IMR-90 (cell line): Measurements from ENCODE around the gene INTS14. TPM values are rescaled to one million over a fixed set of nuclear protein-coding genes. Genes with fewer than 3 reads are reported as not detected.

ENCODE experiments used
- ATAC-seq: fragments of 200-7000 bp; cut with Tn5 transposase; 2 replicates; pipeline ENCODE4 v1.9.1; 2020; ENCODE audit warnings: low read depth, mild to moderate bottlenecking, moderate library complexity
- BruUV-seq: library from RNA; stranded (reverse); fragments of 400-500 nt; replicated peaks from 2 replicates; lab custom pipeline; 2021; lab: Mats Ljungman, UMichigan
- CTCF ChIA-PET: fragments of 300-600 bp; formaldehyde crosslinking; extraction: SDS; loops from one replicate; lab custom pipeline; 2021; ENCODE audit warnings: antibody characterized with exemption; lab: Yijun Ruan, JAX
- POLR2A ChIA-PET: fragments of 300-600 bp; sonication (Branson Sonifier 250); formaldehyde crosslinking; loops from one replicate; lab custom pipeline; 2022; ENCODE audit warnings: antibody characterized with exemption; ENCODE audit not compliant: unreplicated experiment; lab: Charles Lee
- DNase-seq: peaks from one replicate; pipeline ENCODE4 v3.0.0; 2013
- H2AFZ ChIP-seq: replicated peaks from 2 replicates; pipeline ENCODE3; 2013; ENCODE audit warnings: low read length, mild to moderate bottlenecking; ENCODE audit not compliant: poor library complexity
- H2AK5ac ChIP-seq: 2 replicates; pipeline ENCODE4 v1.6.1; 2013; ENCODE audit warnings: low read depth, low read length, inconsistent platforms
- H2AK9ac ChIP-seq: replicated peaks from 2 replicates; pipeline ENCODE3; 2013; ENCODE audit warnings: mild to moderate bottlenecking, low read depth, low read length, moderate library complexity; ENCODE audit not compliant: poor library complexity
- H2BK120ac ChIP-seq: 2 replicates; pipeline ENCODE4 v1.6.1; 2013; ENCODE audit warnings: low read depth, low read length, inconsistent platforms
- H2BK15ac ChIP-seq: 3 replicates; pipeline ENCODE4 v1.6.1; 2013; ENCODE audit warnings: low read depth, low read length, inconsistent platforms
- H2BK20ac ChIP-seq: 2 replicates; pipeline ENCODE4 v1.6.1; 2013; ENCODE audit warnings: low read depth, mild to moderate bottlenecking, inconsistent platforms, low read length, moderate library complexity
- H2BK5ac ChIP-seq: 2 replicates; pipeline ENCODE4 v1.6.1; 2013; ENCODE audit warnings: mild to moderate bottlenecking, low read depth, low read length, inconsistent platforms; ENCODE audit not compliant: poor library complexity, severe bottlenecking
- H3K14ac ChIP-seq: replicated peaks from 2 replicates; pipeline ENCODE4 v1.6.1; 2013; ENCODE audit warnings: low read depth, low read length, inconsistent platforms
- H3K18ac ChIP-seq: 2 replicates; pipeline ENCODE4 v1.6.1; 2013; ENCODE audit warnings: low read depth, low read length, control low read depth
- H3K23ac ChIP-seq: 2 replicates; pipeline ENCODE4 v1.6.1; 2013; ENCODE audit warnings: low read depth, low read length, inconsistent platforms
- H3K27ac ChIP-seq: 2 replicates; pipeline ENCODE4 v1.5.1; 2013; ENCODE audit warnings: mild to moderate bottlenecking, control low read depth, low read length; ENCODE audit not compliant: insufficient read depth
- H3K27me3 ChIP-seq: 2 replicates; pipeline ENCODE4 v1.6.1; 2013; ENCODE audit warnings: low read length; ENCODE audit not compliant: control insufficient read depth, insufficient read depth
- H3K36me3 ChIP-seq: 2 replicates; pipeline ENCODE4 v1.6.1; 2013; ENCODE audit warnings: low read length, mixed read lengths; ENCODE audit not compliant: control insufficient read depth, insufficient read depth
- H3K4ac ChIP-seq: 2 replicates; pipeline ENCODE4 v1.6.1; 2013; ENCODE audit warnings: low read depth, low read length, inconsistent platforms
- H3K4me1 ChIP-seq: 2 replicates; pipeline ENCODE4 v1.6.1; 2013; ENCODE audit warnings: low read length, mixed read lengths; ENCODE audit not compliant: control insufficient read depth, insufficient read depth
- H3K4me2 ChIP-seq: 2 replicates; pipeline ENCODE4 v1.6.1; 2013; ENCODE audit warnings: low read depth, mild to moderate bottlenecking, control low read depth, low read length, moderate library complexity
- H3K4me3 ChIP-seq: 2 replicates; pipeline ENCODE4 v1.5.1; 2013; ENCODE audit warnings: low read depth, mild to moderate bottlenecking, control low read depth, low read length, moderate library complexity; ENCODE audit not compliant: insufficient read depth
- H3K56ac ChIP-seq: 2 replicates; pipeline ENCODE4 v1.6.1; 2013; ENCODE audit warnings: low read length, inconsistent platforms; ENCODE audit not compliant: insufficient read depth; ENCODE audit errors: extremely low read depth
- H3K79me1 ChIP-seq, 2 experiments: 2 replicates each; pipeline ENCODE4 v1.6.1; 2013; ENCODE audit warnings: low read length in 2 of 2, inconsistent platforms in 1 of 2, low read depth in 1 of 2
- H3K9ac ChIP-seq: 2 replicates; pipeline ENCODE4 v1.6.1; 2013; ENCODE audit warnings: low read depth, low read length, control low read depth
- H3K9me1 ChIP-seq: 2 replicates; pipeline ENCODE4 v1.6.1; 2013; ENCODE audit warnings: low read length, inconsistent platforms; ENCODE audit not compliant: insufficient read depth
- H3K9me3 ChIP-seq: 2 replicates; pipeline ENCODE4 v1.6.1; 2013; ENCODE audit warnings: low read length; ENCODE audit not compliant: control insufficient read depth, insufficient read depth
- H4K20me1 ChIP-seq: 2 replicates; pipeline ENCODE4 v1.6.1; 2013; ENCODE audit warnings: low read length, inconsistent platforms; ENCODE audit not compliant: insufficient read depth
- H4K5ac ChIP-seq: 2 replicates; pipeline ENCODE4 v1.6.1; 2013; ENCODE audit warnings: mild to moderate bottlenecking, low read depth, low read length, control low read depth
- H4K8ac ChIP-seq, 2 experiments: 2 replicates each; pipeline ENCODE4 v1.6.1; 2013; ENCODE audit warnings: low read depth in 2 of 2, low read length in 2 of 2, control low read depth in 1 of 2, inconsistent platforms in 1 of 2
- H4K91ac ChIP-seq: 2 replicates; pipeline ENCODE4 v1.6.1; 2013; ENCODE audit warnings: low read depth, low read length, inconsistent platforms; ENCODE audit not compliant: insufficient read depth
- CEBPB ChIP-seq: IDR thresholded peaks from 2 replicates; pipeline ENCODE4 v1.6.1; 2012; ENCODE audit warnings: low read depth, low read length, improper control_type of control experiment
- FOS ChIP-seq: fragments of 150-350 bp; IDR thresholded peaks from 2 replicates; pipeline ENCODE4 v1.6.1; 2016; ENCODE audit warnings: low read depth, low read length
- MAZ ChIP-seq: IDR thresholded peaks from 2 replicates; pipeline ENCODE4 v1.6.1; 2012; ENCODE audit warnings: low read depth, mild to moderate bottlenecking, low read length, improper control_type of control experiment, moderate library complexity, borderline replicate concordance
- RFX5 ChIP-seq: IDR thresholded peaks from 2 replicates; pipeline ENCODE4 v1.8.0; 2012; ENCODE audit warnings: low read depth, mild to moderate bottlenecking, low read length, moderate library complexity
- WGBS, 2 experiments: methylation state at CpG; one replicate each; pipeline versions ENCODE4 v1.1.5 to v1.1.7; 2013; ENCODE audit warnings: missing lambda C conversion rate in 2 of 2; ENCODE audit not compliant: insufficient read length in 1 of 2; ENCODE audit errors: extremely low coverage in 2 of 2; 5-methylcytosine and 5-hydroxymethylcytosine counted together
- dilution Hi-C: fragments of 300-500 bp; cut with HindIII; formaldehyde crosslinking; loops from one replicate; pipeline ENCODE4 v1.14.3; 2018; ENCODE audit warnings: low sequenced_read_pairs; ENCODE audit not compliant: unreplicated experiment
- in situ Hi-C: fragments of 300-500 bp; cut with MboI; formaldehyde crosslinking; loops from 3 replicates; pipeline ENCODE4 v1.14.3; 2019; ENCODE audit warnings: low sequenced_read_pairs, inconsistent platforms, mixed read lengths
- intact Hi-C: fragments of 100-400 bp; cut with micrococcal nuclease; formaldehyde crosslinking; loops from 2 replicates; pipeline ENCODE4 v1.10.0; 2022
- polyA plus RNA-seq, 3 experiments: library from polyadenylated mRNA; depleted of rRNA; stranded (reverse); fragments of >200 nt; gene quantifications; 2 replicates each; pipeline ENCODE4 v1.2.3, GENCODE V29; 2012; ENCODE audit warnings: low replicate concordance in 1 of 3
- total RNA-seq: library from RNA; depleted of rRNA; stranded (reverse); fragments of >200 nt; gene quantifications from 2 replicates; pipeline ENCODE4 v1.2.3, GENCODE V29; 2012
- TF ChIP-seq, protein P1 (sequence below): fragments of 150-350 bp; IDR thresholded peaks from 2 replicates; pipeline ENCODE4 v1.6.1; 2017; ENCODE audit warnings: mild to moderate bottlenecking, antibody characterized with exemption, low read length, low read depth

Gene INTS14
- total and polyA plus RNA-seq, 2 of the 4 experiments (the other 2 are of a cell fraction) = 22.9 to 39.5 TPM

DNA sequence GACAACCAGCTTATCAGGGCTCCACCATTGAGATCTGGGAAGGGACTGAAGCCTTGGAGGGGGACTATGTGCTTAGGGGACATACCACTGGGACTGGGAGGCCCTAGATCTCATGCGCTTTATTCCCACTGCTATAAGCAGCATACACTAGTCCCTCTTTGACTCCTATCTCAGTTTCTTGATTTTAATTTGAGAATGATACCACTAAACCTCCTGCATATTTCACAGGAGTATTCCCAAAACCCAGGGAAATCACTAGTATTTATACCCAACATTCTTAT lies 40.1 kb upstream of the INTS14 start:
- intact Hi-C loops (no loop called here), dilution Hi-C loops (no loop called here), in situ Hi-C loops (no loop called here)
- no peak overlapping the region for H2AK5ac ChIP-seq
- H4K5ac ChIP-seq = no peak overlapping the region
- no peak overlapping the region for H3K27ac ChIP-seq
- ChIA-PET CTCF (no interaction called here), POLR2A (no interaction called here)
- ATAC-seq = no peak
- no peak overlapping the region for H2BK15ac ChIP-seq
- peaks cover 12% of the 10 kb centered on the region for H3K9me1 ChIP-seq
- no peak for DNase-seq
- H3K27me3 ChIP-seq = no peaks in the 10 kb centered on the region
- peaks cover 10% of the 10 kb centered on the region for H3K36me3 ChIP-seq
- H2BK120ac ChIP-seq = no peak overlapping the region
- BruUV-seq = no TSS peak
- no peak overlapping the region for H2BK5ac ChIP-seq
- no peak overlapping the region for H4K91ac ChIP-seq
- H3K4ac ChIP-seq = no peak overlapping the region
- no peak overlapping the region for H3K4me3 ChIP-seq
- no peak overlapping the region for H2AFZ ChIP-seq
- H3K9ac ChIP-seq = no peak overlapping the region
- H4K8ac ChIP-seq = no peak overlapping the region
- H3K9me3 ChIP-seq = no peaks in the 10 kb centered on the region
- no peak overlapping the region for H3K4me2 ChIP-seq
- TF ChIP-seq RFX5 (no peak), CEBPB (no peak), MAZ (no peak), FOS (no peak)
- TF ChIP-seq, protein P1, sequence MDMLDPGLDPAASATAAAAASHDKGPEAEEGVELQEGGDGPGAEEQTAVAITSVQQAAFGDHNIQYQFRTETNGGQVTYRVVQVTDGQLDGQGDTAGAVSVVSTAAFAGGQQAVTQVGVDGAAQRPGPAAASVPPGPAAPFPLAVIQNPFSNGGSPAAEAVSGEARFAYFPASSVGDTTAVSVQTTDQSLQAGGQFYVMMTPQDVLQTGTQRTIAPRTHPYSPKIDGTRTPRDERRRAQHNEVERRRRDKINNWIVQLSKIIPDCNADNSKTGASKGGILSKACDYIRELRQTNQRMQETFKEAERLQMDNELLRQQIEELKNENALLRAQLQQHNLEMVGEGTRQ = no peak
- no peak overlapping the region for H3K23ac ChIP-seq
- H2BK20ac ChIP-seq = no peak overlapping the region
- WGBS, 2 experiments = no CpG with 5 or more reads among the region's 1 CpG
- H3K18ac ChIP-seq = no peak overlapping the region
- no peak overlapping the region for H3K56ac ChIP-seq
- H3K14ac ChIP-seq = no peak overlapping the region
- peaks cover 21% of the 10 kb centered on the region for H3K4me1 ChIP-seq
- no peaks in the 10 kb centered on the region for H4K20me1 ChIP-seq
- H3K79me1 ChIP-seq = no peaks in the 10 kb centered on the region
- H2AK9ac ChIP-seq = no peak overlapping the region
